HG02759 (cell line): Measurements from ENCODE around the gene CCDC33.

Experiments used
- ATAC-seq: cut with Tn5 transposase; IDR thresholded peaks from one replicate; pipeline ENCODE4 v1.9.1; 2021; ENCODE audit warnings: mild to moderate bottlenecking, moderate library complexity; ENCODE audit not compliant: unreplicated experiment

The CCDC33 gene

DNA sequence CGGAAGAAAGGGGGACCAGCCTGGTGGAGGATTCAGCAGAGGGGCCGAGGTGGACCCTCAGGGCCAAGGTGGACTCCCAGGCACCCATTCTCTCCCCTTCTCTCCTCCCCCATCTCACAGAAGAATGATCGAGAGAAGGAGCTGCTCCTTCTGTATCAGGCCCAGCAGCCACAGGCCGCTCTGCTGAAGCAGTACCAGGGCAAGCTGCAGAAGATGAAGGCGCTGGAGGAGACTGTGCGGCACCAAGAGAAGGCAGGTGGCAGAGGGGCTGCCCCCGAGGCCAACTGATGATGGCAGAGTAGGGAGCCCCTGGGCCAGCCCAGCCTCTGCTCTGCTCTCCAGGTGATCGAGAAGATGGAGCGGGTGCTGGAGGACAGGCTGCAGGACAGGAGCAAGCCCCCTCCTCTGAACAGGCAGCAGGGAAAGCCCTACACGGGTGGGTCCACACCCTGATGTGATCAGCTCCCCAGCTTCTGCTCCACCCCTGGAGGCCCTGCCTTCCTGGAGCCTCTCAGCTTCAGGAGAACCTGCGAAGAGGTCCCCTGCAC, 94.8 kb downstream of the CCDC33 start:
- ATAC-seq = no peak

GRCh38 chr15:74332011-74332410, 95.9 kb downstream of the CCDC33 start:
- no peak for ATAC-seq

GRCh38 chr15:74332611-74333010, 96.5 kb downstream of the CCDC33 start:
- no peak for ATAC-seq

- ATAC-seq = no peak
Measured at GRCh38 chr15:74333093-74333492, 97.0 kb downstream of the CCDC33 start.

- no peak for ATAC-seq
Measured at GRCh38 chr15:74333662-74334061, 97.5 kb downstream of the CCDC33 start.

- ATAC-seq = no peak
Measured at GRCh38 chr15:74334127-74334526, 98.0 kb downstream of the CCDC33 start.

DNA sequence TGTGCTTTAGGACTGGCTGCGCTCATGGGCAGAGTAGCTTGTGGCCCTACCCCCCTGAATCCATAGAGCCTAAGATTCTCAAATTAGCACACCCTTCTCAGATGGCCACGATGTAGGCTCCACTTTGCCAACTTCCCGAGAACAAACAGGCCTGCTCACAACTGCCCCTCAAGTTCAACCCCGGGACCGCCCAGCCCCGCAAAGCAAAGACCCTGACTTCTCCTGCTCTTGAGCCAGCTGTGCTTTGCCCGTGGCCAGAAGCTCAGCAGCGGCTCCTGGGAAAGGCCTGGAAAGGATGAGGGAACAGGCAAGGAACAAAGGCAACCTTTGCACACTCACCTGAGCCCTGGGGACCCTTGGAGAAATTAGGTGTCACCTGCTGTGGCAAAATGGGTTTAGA, 99.3 kb downstream of the CCDC33 start:
- no peak for ATAC-seq

GRCh38 chr15:74336061-74337005, 100.2 kb downstream of the CCDC33 start:
- ATAC-seq = no peak

DNA sequence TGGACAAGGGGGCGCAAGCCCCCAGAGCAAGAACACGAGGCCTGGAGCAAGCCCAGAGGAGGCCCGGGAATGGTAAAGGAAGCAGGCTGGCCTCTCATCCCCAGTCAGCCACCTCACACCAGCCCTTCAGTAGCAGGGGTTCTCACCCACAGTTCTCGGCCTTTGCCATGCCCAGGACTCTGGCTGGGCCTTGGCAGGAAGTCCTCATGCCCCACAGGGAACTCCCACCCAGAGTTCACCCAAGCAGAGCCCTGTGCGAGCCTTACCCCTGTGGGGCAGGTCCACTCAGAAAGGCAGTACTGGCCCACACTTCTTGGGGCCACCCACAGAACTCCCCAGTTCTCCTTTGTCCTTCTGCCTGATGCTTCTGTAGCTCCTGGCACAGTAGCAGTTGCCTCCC, 101.0 kb downstream of the CCDC33 start:
- no peak for ATAC-seq

DNA sequence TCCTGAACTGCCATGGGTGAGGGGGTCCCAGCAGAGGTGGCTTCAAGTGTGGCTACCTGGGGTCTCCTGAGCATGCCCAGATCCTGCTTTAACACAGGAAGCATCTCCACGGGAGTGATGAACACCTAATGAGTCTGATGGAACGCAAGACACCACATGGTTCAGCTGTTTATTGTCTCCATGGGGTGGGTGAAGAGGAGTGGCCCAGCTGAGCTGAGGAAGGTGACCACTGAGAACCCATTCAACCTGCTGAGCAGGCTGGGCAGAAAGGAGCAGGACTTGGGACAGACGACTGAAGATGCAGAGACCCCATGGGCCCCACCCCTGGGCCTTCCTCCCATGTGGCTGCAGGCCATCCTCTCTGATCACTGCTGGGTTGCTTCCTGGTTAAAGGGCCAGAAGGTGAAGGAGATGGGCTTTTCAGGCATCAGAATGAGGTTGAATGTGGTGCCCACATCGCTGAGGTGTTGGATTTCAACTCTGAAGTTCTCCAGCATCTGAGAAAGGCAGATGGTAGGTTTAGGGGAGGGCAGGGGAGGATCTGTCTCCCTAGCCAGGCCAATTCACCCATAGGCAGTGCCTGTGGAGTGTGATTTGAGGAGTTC, 101.6 kb downstream of the CCDC33 start:
- ATAC-seq = no peak

- ATAC-seq = no peak
Measured at GRCh38 chr15:74338676-74339075, 102.5 kb downstream of the CCDC33 start.

DNA sequence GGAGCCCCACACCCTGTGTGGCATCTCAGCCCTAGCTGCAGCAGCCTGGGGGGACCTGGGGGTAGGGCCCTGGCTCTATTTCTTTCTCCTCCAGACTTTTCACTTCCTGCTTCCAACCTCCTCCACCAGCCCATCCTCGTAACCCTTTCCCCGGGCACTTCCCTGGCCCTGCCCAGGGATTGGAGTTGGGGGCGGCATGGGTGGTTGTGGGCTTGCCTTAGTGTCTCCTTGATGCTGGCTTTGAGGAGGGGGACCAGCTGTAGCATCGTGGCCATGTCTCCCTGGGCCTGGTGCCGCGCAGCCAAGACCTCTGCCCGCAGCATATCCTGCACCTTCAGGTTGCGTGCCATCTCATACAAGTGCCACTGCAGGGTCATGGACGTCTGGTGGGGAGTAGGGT, 103.2 kb downstream of the CCDC33 start:
- no peak for ATAC-seq

DNA sequence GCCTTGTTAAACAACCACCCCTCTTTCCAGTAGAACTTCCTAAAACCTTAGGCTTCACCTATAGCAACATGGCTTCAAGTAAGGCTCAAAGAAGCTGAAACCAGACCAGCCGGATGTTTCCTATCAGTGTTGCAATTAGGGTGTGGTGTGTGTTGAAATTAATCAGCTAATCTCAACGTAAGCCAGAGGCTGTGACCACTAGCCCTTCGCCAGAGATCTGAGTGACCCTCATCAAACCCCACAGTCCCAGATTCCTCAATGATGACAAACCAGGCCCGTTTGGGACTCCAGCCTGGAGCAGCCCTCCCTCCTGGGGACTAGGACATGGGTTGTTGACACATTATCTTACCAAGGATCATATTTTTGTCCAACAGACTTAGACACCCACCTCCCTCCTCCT, 104.0 kb downstream of the CCDC33 start:
- ATAC-seq = no peak

- no peak for ATAC-seq
Measured at GRCh38 chr15:74343127-74343796, 107.1 kb downstream of the CCDC33 start.

DNA sequence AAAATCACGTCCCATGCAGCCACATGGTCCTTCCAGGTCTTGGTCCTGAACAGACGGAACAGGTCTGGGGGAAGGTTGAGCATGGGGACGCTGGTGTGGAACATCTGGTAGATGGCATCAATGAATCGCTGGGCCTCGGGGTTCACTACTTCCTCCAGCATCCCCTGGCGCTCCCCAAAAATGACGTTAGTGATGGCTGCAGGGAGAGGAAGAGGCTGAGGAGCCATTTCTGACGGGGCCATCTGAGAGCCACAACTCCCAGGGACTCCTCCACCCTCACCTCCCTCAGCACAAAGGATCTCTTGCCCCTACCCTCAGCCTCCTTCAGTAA, 107.6 kb downstream of the CCDC33 start:
- no peak for ATAC-seq

DNA sequence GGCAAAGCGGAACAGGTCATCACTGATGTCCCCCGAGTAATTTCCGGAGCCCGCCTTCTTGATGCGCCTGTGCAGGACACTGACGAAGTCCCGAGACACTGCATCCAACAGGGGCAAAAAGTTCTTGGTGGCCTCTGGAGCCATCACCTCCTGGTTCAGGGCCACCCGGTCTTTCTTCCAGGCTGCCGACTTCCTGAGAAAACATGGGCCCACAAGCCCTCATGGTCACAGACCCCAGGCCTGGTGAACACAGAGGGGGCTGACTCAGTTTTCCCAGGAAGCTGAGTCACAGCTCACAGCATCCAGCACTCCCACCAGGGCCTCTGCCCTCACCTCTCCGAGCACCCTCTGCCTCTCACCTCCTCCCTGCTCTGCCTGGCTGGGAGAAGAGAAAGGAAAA, 108.9 kb downstream of the CCDC33 start:
- no peak for ATAC-seq

DNA sequence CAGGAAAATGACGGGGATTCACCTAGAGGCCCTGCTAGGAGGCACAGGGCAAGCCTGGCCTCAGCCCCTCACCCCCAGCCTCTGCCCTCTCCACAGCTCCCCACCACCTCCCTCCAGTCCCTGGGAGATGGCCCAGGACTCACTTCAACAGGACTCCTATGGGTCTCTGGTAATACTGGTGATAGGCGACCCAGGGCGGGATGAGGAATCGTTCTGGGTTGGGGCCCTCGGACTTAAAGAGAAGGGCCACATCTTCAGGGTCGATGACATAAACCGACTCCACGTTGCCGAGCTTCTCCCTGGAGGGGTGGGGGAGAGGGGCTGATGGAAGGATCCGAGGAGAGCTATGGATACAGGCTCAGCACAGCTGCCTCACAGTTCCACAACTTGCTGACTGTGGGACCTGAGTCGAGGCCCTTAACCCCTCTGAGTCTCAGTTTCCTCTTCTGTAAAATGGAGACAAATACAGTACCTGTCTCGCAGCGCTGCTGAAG, 111.7 kb downstream of the CCDC33 start:
- no peak for ATAC-seq

DNA sequence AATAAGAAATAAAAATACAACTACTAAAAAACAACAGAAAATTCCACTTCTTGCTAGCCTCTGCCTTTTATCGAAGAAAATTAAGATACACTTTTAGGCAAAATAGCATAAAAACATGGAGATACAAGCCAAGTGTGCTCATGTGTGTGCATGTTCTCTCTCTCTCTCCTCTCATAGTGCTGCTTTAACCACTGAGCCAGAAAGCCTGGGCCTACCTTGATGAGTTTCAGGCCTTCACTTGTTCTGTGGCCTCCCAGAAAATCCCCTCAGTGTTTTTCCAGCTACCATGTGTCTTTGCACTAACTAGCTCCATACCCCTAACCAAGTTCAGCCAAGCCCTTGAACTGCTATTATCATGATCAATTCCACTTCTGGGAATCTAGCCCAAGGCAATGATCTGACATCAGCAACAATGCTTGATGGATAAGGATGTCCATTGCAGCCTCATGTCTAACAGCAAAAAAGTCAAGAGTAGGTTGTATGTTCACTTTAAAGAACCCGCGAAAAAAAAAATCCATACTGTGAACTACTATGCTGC, 113.2 kb downstream of the CCDC33 start:
- no peak for ATAC-seq

- ATAC-seq = no peak
Measured at GRCh38 chr15:74350295-74351275, 114.5 kb downstream of the CCDC33 start.

GRCh38 chr15:74351670-74352069, 115.5 kb downstream of the CCDC33 start:
- no peak for ATAC-seq
